ENCODE data around the gene CYP2R1. TPM values are rescaled to one million over a fixed set of nuclear protein-coding genes. Genes with fewer than 3 reads are reported as not detected.
"Not testable (repeated sequence)": the region's sequence is repeated elsewhere in the genome, so short reads cannot be mapped to it uniquely, and the experiment has no call there.

Gene CYP2R1
- total RNA-seq, 1 experiment from 2014 or later = 7.8 TPM

- no peak for DNase-seq (ENCODE audit: low read depth)
Measured at GRCh38 chr11:14892577-14892976, 546 bp upstream of the CYP2R1 start.

- DNase-seq (ENCODE audit: low read depth) = peak; percentile 89
Measured at GRCh38 chr11:14891143-14892035, 642 bp downstream of the CYP2R1 start.

GRCh38 chr11:14886513-14886912 is 5.5 kb downstream of the CYP2R1 start:
- DNase-seq (ENCODE audit: low read depth) = no peak

GRCh38 chr11:14884667-14885273 is 7.3 kb downstream of the CYP2R1 start:
- DNase-seq (ENCODE audit: low read depth) = no peak

- not testable (repeated sequence) for DNase-seq (ENCODE audit: low read depth)
Measured at GRCh38 chr11:14883683-14884082, 8.3 kb downstream of the CYP2R1 start.

GRCh38 chr11:14882196-14882595 is 9.8 kb downstream of the CYP2R1 start:
- no peak for DNase-seq (ENCODE audit: low read depth)

GRCh38 chr11:14881576-14882193 is 10.3 kb downstream of the CYP2R1 start:
- DNase-seq (ENCODE audit: low read depth) = no peak

GRCh38 chr11:14875163-14875562 is 16.9 kb downstream of the CYP2R1 start:
- no peak for DNase-seq (ENCODE audit: low read depth)

GRCh38 chr11:14873632-14874031 is 18.4 kb downstream of the CYP2R1 start:
- no peak for DNase-seq (ENCODE audit: low read depth)

GRCh38 chr11:14872032-14872431 is 20.0 kb downstream of the CYP2R1 start:
- DNase-seq (ENCODE audit: low read depth) = no peak

GRCh38 chr11:14863775-14864174 is 28.3 kb downstream of the CYP2R1 start:
- not testable (repeated sequence) for DNase-seq (ENCODE audit: low read depth)

- DNase-seq (ENCODE audit: low read depth) = no peak
Measured at GRCh38 chr11:14861680-14862079, 30.4 kb downstream of the CYP2R1 start.

- DNase-seq (ENCODE audit: low read depth) = no peak
Measured at GRCh38 chr11:14860511-14860910, 31.5 kb downstream of the CYP2R1 start.

GRCh38 chr11:14858404-14858803 is 33.6 kb downstream of the CYP2R1 start:
- no peak for DNase-seq (ENCODE audit: low read depth)

- no peak for DNase-seq (ENCODE audit: low read depth)
Measured at GRCh38 chr11:14857621-14858020, 34.4 kb downstream of the CYP2R1 start.

- DNase-seq (ENCODE audit: low read depth) = no peak
Measured at GRCh38 chr11:14855890-14856289, 36.1 kb downstream of the CYP2R1 start.

GRCh38 chr11:14854057-14854456 is 38.0 kb downstream of the CYP2R1 start:
- no peak for DNase-seq (ENCODE audit: low read depth)

- no peak for DNase-seq (ENCODE audit: low read depth)
Measured at GRCh38 chr11:14852571-14853177, 39.4 kb downstream of the CYP2R1 start.

GRCh38 chr11:14842002-14842401 is 50.0 kb downstream of the CYP2R1 start:
- no peak for DNase-seq (ENCODE audit: low read depth)

- DNase-seq (ENCODE audit: low read depth) = peak; percentile 13
Measured at GRCh38 chr11:14835496-14836492, 56.2 kb downstream of the CYP2R1 start.

All from M059J (cell line).